HG03175 (cell line): ENCODE measurements around the gene ZNF664.

Source experiments
- ATAC-seq: cut with Tn5 transposase; IDR thresholded peaks from one replicate; pipeline ENCODE4 v1.9.1; 2021; ENCODE audit warnings: mild to moderate bottlenecking, moderate library complexity; ENCODE audit not compliant: unreplicated experiment

Gene ZNF664

DNA sequence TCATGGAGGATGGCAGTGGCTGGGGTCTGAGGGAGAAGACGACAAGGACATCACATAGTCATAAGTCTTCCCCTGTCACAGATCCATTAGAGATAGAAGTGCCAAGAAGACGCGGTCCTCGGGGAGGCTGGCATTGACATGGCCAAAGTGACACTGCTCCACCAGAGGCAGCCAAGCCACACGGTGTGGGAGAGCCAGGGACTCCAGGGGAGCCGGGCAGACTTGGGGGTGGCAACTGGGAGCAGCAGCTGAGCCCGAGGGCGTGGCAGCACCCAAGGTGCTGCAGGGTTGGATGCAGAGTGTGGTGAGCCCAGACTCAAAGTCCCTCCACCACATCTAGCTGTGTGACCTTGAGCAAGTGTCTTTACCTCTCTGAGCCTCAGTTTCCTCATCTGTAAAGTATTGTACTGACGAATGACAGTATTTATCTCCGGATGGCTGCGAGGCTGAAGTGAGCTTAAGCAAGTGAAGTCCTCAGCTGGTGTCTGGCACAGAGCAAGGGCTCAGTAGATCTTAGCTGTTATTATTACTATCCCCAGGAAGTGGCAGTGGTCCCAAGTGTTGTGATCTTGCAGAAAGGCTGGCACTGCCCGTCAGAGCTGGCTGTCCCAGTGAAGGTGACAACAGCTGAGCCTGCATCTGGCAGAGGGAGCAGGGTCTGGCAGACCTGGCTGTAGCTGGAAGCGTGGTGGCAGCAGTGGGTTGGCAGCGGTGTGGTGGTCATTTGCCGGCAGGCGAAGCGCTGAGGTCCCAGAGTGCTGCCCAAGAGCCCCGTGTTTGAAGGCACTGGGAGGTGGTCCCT, 54.9 kb downstream of the ZNF664 start:
- ATAC-seq: no peak

DNA sequence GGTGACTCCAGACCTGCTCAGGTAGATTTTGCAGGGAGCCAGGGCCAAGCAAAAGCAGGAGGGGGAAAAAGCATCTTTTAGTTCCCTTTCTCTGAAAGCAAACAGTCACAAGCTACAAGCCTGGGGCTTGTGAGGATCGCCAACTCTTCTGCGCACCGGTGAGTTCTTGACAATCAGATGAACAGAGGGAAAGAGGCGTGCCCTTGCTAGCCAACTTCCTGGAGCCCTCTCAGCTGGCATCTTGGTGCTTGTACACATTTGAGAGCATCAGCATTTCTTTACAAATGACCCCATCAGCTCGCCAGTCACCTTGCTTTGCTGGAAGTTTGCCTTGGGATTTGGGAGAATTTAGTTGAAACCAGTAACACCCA, 55.5 kb downstream of the ZNF664 start:
- no peak for ATAC-seq

DNA sequence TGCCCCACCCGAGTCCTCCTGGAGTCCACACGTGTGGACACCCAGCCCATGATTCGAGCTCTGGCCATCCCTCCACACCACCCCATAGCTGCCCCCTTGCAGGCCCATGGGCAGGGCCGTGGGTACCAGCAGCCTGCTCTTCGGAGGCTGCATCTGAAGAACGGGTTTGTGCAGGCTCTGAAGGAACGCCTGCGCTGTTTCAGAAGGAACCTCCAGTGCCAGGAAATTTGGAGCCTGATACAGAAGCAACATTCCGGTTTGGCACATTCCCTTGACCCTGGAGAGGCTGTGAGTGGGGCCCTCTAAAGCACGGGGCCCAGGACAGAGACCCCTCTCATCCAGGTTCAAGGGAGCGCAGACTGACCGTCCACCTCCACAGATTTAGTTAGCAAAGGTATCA, 57.0 kb downstream of the ZNF664 start:
- ATAC-seq: no peak

DNA sequence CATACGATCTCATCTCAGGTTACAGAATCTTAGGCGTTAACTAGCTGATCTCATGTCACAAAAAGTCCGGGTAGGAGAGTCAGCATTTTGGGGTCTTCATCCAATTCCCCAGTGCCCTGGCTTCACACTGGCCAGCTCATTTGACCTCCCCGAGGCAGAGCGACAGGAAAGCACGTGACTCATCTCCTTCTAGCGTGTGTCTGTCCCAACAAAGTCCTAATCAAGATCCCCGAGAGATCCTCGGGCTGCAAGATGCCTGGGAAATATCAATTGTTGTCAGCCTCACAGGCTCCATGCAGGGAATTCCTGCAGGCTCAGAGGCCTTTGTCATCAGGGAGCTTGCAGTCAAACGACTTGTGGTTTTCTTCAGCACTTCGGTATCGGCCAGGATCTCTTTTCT, 57.5 kb downstream of the ZNF664 start:
- no peak for ATAC-seq

DNA sequence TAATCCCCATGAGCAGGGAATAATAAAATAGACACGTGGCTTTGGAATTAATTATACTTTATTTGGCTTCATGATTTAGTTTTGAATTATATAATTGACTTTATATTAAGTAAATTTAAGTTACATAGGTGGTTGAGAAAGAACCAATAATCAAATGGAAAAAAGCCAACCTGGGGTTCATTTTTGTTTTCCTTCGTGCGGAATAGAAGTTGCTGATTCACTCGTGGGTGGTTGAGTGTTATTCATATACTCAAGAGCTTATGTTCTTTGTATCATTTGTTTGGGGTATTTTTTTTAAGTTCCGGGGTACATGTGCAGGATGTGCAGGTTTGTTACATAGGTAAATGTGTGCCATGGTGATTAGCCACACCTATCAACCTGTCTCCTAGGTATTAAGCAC, 58.0 kb downstream of the ZNF664 start:
- ATAC-seq: no peak

DNA sequence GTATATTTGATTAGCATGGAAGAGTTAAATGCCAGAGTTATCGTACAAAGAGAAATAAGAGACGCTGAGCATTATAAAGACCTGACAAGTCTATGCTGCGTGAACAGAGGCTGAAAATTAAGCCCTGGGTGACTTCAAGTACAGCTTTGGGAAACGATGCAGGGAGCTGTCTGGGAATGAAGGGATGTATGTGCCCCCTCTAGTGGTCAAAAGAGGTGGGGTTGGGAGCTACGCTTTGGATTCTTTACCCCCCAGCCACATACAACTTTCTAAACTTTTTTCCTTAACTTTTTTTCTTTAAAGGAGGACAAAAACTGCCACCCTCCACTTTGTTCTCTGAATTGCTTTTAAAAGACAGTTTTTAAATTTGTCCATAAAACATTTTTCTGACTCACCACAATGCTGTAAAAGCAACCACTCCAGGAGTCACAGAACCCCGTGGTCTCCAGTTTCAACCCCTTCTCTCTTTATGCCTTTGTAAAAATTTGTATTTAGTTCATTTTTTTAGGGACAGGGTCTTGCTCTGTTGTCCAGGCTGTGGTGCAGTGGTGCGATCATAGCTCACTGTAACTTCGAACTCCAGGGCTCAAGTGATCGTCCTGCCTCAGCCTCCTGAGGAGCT, 59.4 kb downstream of the ZNF664 start:
- no peak for ATAC-seq

DNA sequence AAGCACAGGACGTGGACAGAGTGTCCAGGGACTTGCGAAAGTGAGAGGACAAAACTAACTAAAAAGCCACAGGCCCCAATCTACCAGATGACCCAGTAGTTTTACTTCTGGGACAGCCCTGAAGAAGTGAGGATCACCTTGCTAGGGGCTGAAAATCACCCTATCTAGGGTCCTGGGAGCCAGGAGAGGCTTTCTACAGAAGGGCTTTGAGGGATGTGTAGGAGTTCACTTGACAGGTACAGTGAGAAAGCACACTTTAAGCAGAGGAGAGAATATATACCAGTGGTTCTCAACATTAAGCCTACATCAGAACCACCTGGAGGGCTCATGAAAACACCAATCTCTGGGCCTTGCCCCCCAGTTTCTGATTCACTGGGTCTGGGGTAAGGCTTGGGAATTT, 60.8 kb downstream of the ZNF664 start:
- no peak for ATAC-seq

DNA sequence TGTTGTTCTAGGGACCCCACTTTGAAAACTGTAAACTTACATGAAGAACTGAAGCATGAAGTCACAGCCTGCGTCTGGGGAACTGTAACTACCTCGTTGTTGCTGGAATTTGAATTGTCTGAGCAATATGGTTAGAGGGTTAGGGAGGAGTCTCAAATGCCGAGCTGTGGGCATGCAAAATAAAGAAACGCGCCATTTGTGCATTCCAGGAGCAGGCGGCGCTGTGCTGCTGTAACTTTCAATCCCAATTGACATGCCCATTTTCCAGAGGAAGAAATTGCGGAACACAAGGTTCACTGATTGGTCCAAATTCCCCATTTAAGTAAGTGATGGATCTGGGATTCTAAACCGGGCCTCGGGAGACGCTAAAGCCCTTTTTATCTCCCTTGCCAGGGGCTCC, 61.3 kb downstream of the ZNF664 start:
- no peak for ATAC-seq

DNA sequence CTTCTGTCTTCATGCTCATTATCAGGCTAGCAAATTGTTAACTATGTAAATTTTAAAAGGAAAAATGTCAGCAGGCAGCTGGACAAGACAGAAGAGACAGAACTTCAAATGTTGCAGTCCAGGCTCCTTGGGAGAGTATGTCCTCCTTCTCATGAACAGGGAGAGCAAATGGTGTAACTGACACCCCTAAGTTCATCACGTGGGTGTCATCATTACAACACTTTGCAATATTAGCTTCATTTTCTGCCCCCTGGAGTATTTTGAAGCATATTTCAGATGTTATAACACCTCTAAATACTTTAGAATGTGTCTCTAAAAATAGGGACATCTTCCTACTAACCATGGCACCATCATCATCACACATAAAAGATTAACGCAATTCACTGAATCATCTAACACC, 62.1 kb downstream of the ZNF664 start:
- no peak for ATAC-seq

DNA sequence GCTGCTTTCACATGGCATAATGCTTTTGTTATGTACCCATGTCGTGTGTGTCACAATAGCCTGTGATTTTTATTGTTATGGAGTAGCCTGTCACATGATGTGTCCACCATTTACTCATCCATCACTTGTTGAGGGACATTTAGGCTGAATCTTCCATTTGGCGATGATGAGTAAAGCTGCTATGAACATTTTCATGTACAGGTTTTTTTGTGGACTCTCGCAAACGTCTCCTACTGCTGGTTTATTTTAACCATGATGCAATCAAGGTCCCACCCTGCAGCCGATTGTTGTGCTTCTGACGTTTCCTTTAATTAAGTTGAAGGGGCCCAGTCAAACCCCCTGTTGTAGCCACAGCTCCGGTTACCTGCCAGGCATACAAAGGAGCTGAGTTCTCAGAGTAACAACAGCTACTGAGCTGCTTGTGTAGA, 63.2 kb downstream of the ZNF664 start:
- ATAC-seq: no peak

DNA sequence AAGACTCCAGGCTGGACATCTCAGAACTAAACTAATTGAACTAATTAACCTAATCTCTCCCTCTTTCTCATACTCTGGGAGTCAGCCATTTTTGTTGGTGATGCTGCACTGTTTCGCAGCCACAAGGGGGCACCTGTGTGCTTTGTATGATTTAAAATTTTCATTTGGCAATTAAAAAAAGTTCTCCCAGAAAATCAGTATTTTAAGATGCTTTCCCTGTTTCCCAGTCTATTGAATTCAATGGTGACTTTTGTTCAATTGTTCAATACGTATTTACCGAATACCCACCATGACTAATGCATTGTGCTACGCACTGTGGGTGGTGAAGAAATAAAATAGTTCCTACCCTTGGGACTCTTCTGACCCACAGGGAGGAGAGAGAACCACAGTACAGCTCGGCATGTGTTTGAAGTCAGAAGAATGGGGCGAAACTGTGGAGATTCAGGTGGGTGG, 63.7 kb downstream of the ZNF664 start:
- ATAC-seq: no peak

DNA sequence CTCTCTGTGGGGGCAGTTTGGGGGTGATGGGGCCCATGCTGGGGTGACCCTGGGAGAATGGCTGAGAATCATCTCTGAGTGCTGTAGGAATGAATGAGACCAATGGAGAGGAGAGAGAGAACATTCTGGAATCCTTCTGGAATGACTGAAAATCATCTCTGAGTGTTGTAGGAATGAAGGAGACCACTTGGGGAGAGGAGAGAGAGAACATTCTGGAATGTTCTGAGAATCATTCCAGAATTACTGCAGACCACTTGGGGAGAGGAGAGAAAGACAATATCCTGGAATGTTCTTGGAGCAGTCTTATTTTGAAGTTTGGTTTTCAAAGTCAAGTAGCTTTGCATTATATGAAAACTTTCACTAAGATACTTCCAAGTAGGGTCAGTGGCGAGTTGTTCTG, 64.3 kb downstream of the ZNF664 start:
- no peak for ATAC-seq

DNA sequence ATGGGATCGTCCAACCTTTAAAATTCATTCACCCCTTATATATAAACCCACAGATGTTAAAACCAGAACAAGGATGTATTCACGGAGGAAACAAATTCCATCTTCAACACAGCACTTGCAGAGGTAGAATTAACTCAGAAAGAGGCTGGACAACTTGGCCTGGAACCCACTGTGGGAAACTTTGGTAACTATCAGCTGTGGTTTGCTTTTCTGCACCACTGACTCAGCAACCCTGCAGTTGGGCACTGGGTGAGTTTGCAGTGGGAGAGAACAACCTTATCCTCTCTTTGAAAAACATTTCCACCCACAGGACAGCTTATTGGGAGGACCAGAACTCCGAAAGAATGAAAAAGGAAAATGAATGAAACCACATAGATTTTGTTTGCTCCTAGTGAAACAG, 66.3 kb downstream of the ZNF664 start:
- no peak for ATAC-seq

DNA sequence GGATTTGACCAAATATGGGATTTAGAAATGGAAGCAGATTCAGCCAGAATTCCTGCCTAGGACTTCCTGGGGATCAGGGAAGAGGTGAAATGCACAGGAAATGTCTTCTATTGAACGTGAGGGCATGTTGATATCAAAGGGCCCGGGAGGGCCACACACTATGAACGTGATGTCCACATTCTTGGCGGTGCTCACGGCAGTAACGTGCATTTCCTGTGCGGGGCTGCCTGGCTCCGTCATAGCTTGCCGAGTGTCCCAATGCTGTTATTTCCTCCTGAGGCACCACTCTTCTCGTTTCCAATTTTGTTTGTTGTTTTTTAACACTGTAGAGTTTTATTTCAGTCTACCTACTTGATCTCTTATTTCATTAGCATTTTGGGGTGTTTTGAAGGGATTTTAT, 67.3 kb downstream of the ZNF664 start:
- ATAC-seq: no peak

DNA sequence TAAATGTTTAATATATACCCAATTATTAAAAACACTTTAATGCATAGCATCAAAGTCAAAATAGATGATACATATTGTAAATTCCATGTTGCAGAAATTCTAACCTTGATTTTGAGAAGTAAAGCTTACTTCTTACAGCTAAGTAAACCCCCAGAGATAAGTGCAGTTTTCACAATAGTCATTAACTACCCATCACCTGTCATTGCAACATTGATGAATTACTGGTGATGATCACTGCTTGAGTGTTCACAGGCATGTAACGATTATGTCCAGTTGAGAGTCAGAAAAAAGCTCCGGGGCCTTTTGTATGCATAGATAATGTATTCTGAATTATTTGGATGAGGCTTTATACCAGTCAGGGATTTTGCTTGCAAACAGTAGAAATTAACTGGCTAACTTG, 67.7 kb downstream of the ZNF664 start:
- ATAC-seq: no peak

DNA sequence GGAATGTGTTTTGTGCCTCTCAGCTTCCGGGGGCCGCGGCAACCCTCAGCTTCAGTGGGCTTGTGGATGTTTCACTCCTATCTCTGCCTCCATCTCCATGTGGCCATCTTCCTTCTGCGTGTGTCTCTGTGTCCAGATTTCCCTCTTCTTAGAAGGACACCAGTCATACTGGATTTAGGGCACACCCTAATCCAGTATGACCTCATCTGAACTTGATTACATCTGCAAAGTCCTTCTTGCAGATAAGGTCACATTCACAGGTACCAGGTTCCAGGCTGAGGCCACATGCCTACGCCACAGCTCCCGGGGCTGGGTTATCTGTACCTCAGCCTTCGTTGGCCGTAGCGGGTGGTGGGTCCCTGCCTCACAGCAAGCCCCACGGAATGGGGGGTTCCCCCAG, 68.9 kb downstream of the ZNF664 start:
- ATAC-seq: no peak

DNA sequence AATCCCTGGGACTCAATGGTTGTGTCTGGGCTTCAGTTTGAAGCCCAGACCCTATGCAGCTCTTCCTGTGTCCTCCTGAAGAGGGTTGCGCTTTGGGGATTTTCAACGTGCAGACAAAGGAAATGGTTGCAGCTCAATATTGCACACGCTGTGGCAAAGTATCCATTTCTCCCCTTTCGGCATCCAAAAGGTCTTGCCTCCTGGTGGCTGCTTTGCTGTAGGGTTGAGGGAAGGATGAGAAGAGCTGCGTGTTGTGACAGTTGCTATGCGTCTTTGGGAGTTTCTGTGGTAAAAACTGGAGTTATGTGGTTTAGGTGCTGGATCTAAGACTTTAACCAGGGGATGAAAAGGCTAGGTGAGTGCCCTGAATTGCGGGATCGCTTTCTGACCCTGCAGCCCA, 71.0 kb downstream of the ZNF664 start:
- no peak for ATAC-seq

DNA sequence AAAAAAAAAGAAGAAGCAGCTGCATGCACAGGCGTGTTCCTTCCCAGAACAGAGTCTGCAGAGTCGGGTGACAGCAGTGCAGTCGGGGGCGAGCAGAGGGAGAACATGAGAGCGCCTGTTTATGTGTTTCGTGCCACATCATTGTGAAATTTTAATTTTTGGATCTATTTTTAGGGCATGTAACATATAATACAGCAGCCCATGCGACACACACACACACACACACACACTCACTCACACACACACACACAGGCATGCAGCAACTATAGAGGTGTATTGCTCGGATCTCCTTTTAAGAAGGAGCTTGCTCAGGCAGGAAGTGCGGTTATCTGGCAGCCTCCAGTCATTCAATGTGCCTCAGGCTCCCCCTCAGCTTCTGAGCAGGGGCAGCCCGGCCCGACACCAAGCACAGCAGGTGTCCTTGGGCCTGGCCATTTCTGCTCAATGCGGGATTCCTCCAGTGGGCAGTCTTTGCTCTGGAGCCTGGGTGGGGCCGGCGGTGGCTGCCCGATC, 71.8 kb downstream of the ZNF664 start:
- no peak for ATAC-seq

DNA sequence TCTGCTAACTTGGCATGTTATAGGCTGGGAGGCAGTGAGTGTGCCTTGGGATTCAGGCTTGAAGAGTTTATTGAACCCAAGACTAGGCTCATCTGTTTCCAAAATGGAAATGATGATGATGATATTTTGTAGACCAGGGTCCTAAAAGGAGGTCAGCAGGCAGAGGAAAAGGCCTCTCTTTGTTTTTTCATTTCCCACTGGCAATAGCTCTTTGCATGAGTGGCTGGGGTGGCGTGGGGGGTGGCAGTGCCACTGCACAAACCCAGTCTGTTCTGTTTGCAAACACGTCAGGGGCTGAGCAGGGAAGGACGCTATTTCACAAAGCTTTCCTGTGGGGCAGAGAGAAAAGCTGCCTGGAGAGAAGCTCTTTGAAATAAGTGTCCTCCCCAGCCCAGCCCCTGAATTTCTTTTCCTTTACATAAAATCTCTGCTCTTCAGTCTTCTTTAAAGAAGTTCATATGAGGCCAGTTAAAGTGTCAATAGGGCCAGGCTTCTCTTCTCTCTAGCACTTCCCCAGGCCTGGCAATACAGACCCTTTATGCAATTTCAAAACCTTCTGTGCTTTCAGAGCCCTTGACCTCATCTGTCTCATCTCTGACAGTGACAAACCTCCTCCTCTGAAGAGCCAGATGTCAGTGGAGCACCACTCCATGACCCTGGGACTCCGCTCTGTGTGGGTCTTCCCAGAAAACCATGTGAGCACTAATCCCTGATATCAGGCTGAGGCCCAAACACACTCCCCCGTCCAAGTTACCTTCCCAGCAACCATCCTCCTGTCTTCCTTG, 72.8 kb downstream of the ZNF664 start:
- ATAC-seq: no peak

DNA sequence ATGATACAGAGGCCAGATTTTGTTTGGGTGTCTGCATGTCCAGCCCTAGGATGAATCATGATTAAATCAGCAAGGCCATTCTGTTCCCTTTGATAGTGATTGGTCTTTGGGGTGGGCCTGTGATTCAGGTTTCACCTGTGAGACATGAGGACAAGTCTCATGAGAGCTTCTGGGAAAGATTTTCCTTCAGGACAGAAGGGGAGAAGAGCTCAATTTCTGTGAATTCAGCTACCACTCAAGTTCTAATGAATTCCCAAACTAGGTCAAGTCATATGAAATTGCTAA, 73.4 kb downstream of the ZNF664 start:
- ATAC-seq: no peak

DNA sequence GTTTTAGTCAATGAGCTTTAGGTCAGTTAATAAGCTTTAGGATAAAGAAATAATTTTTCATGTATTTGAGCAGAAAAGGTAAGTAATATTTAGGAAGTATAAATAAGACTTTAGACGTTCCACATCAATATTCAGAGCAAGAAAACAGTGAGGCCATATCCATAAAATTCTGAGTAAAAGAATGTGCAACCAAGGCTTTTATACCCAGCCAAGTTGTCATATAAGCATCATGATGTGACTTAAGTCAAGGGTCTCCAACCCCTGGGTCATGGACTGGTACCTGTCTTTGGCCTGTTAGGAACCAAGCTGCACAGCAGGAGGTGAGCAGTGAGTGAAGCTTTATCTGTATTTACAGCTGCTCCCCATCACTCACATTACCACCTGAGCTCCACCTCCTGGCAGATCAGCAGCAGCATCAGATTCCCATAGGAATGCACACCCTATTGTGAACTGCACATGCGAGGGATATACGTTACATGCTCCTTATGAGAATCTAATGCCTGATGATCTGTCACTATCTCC, 74.1 kb downstream of the ZNF664 start:
- ATAC-seq: no peak
